ENCODE results near the gene KCNMA1. TPM values are rescaled to one million over a fixed set of nuclear protein-coding genes. Genes with fewer than 3 reads are reported as not detected.

The KCNMA1 gene
- polyA plus RNA-seq, 1 of the 3 experiments (the other 2 are of a cell fraction): 107 TPM

- Histone ChIP-seq H4K20me1 (ENCODE audit: insufficient read depth) (no peaks in the 10 kb centered on the region), H3K4me3 (ENCODE audit: low read depth in 2 of 2, low read length in 1 of 2) (no peak overlapping the region), H3K4me2 (no peak overlapping the region), H2AFZ (ENCODE audit: low read depth) (no peak overlapping the region), H3K4me1 (ENCODE audit: control insufficient read depth in 1 of 2, insufficient read depth in 2 of 2, low read depth in 1 of 2, low read length in 1 of 2) (peaks cover 30 to 41% of the 10 kb centered on the region in 2 experiments), H3K9me3 (no peaks in the 10 kb centered on the region), H3K79me2 (ENCODE audit: insufficient read depth) (no peaks in the 10 kb centered on the region), H3K27me3 (ENCODE audit: insufficient read depth) (no peaks in the 10 kb centered on the region), H3K9ac (no peak overlapping the region), H3K36me3 (replicated peaks in 1 of 2; ENCODE audit: control insufficient read depth in 1 of 2, insufficient read depth in 2 of 2, low read length in 1 of 2) (no peaks in the 10 kb centered on the region), H3K9me2 (no peaks in the 10 kb centered on the region), H3K27ac (ENCODE audit: low read depth in 2 of 2, low read length in 1 of 2) (no peak overlapping the region), H3F3A (replicated peaks; ENCODE audit: insufficient read depth) (peaks cover 22% of the 10 kb centered on the region)
- no peak for DNase-seq
- CTCF ChIA-PET: interaction anchor here (0.9 to 2.6 kb wide), 5 partner anchors 10 to 238 kb away, joined by 3 to 9 read pairs (median 3); no protein-coding TSS in a partner anchor
- POLR2A ChIA-PET: no interaction called here
- TF ChIP-seq FOXJ3 (CRISPR knock-in tag; IDR thresholded peaks at IDR 0.05): no peak
- no peak for TF ChIP-seq MXI1 (IDR thresholded peaks at IDR 0.05; ENCODE audit: low read depth, low read length)
- WGBS (ENCODE audit: low lambda C conversion rate): 95% methylated on average over 9 of the region's 11 CpGs
These were observed 225.8 kb downstream of the KCNMA1 start for GRCh38 chr10:77411805-77412204.

GRCh38 chr10:77410523-77410922, 227.1 kb downstream of the KCNMA1 start:
- no peak overlapping the region for H2AFZ ChIP-seq (ENCODE audit: low read depth)
- H3F3A ChIP-seq (replicated peaks; ENCODE audit: insufficient read depth): peaks cover 16% of the 10 kb centered on the region
- H3K9ac ChIP-seq: no peak overlapping the region
- H3K4me2 ChIP-seq: no peak overlapping the region
- DNase-seq: no peak
- H4K20me1 ChIP-seq (ENCODE audit: insufficient read depth): no peaks in the 10 kb centered on the region
- H3K9me3 ChIP-seq: no peaks in the 10 kb centered on the region
- no peaks in the 10 kb centered on the region for H3K27me3 ChIP-seq (ENCODE audit: insufficient read depth)
- 89% methylated on average over 9 of the region's 9 CpGs for WGBS (ENCODE audit: low lambda C conversion rate)
- no peaks in the 10 kb centered on the region for H3K9me2 ChIP-seq
- no peak overlapping the region for H3K27ac ChIP-seq (ENCODE audit: low read depth in 2 of 2, low read length in 1 of 2)
- CTCF ChIA-PET: interaction anchor here (1.0 to 2.6 kb wide), 6 partner anchors 9 to 234 kb away, joined by 3 to 9 read pairs (median 4); no protein-coding TSS in a partner anchor
- H3K4me1 ChIP-seq (ENCODE audit: control insufficient read depth in 1 of 2, insufficient read depth in 2 of 2, low read depth in 1 of 2, low read length in 1 of 2): peaks cover 31 to 42% of the 10 kb centered on the region in 2 experiments
- POLR2A ChIA-PET: no interaction called here
- no peak for TF ChIP-seq TAF1 (IDR thresholded peaks at IDR 0.05; ENCODE audit: borderline replicate concordance, low read depth, low read length)
- TF ChIP-seq JUND (IDR thresholded peaks at IDR 0.05): no peak
- no peak for TF ChIP-seq MAX (IDR thresholded peaks at IDR 0.05; ENCODE audit: low read depth)
- no peak for TF ChIP-seq RAD21 (IDR thresholded peaks at IDR 0.05; ENCODE audit: low read length)
- TF ChIP-seq TCF12 (IDR thresholded peaks at IDR 0.05): no peak
- no peak for TF ChIP-seq MXI1 (IDR thresholded peaks at IDR 0.05; ENCODE audit: low read depth, low read length)
- TF ChIP-seq USF2 (IDR thresholded peaks at IDR 0.05; ENCODE audit: borderline replicate concordance, low read depth, low read length): no peak
- TF ChIP-seq FOSL2 (IDR thresholded peaks at IDR 0.05; ENCODE audit: borderline replicate concordance, low read depth): no peak
- TF ChIP-seq YY1 (IDR thresholded peaks at IDR 0.05; ENCODE audit: low read depth): no peak
- TF ChIP-seq CTCF (IDR thresholded peaks at IDR 0.05): no peak
- TF ChIP-seq SIN3A (IDR thresholded peaks at IDR 0.05; ENCODE audit: borderline replicate concordance, low read depth, low read length): no peak
- no peak for TF ChIP-seq ZBTB33 (IDR thresholded peaks at IDR 0.05; ENCODE audit: borderline replicate concordance, low read depth)
- no peak for TF ChIP-seq POLR2AphosphoS5 (IDR thresholded peaks at IDR 0.05; ENCODE audit: low read depth, low read length)
- TF ChIP-seq SMC3 (IDR thresholded peaks at IDR 0.05; ENCODE audit: low read depth, low read length): no peak
- TF ChIP-seq RCOR1 (IDR thresholded peaks at IDR 0.05; ENCODE audit: low read length): no peak
- TF ChIP-seq ELF1 (IDR thresholded peaks at IDR 0.05): no peak
- TF ChIP-seq RFX5 (IDR thresholded peaks at IDR 0.05; ENCODE audit: low read length): no peak
- H3K36me3 ChIP-seq (replicated peaks in 1 of 2; ENCODE audit: control insufficient read depth in 1 of 2, insufficient read depth in 2 of 2, low read length in 1 of 2): no peaks in the 10 kb centered on the region
- H3K79me2 ChIP-seq (ENCODE audit: insufficient read depth): no peaks in the 10 kb centered on the region
- no peak overlapping the region for H3K4me3 ChIP-seq (ENCODE audit: low read depth in 2 of 2, low read length in 1 of 2)

Data from SK-N-SH (cell line).